Astrocyte (in vitro differentiated cells and primary cell): ENCODE measurements around the gene PLEKHO2. TPM values are rescaled to one million over a fixed set of nuclear protein-coding genes. Genes with fewer than 3 reads are reported as not detected.

Experiments
- DNase-seq: peaks from one replicate; pipeline ENCODE4 v3.0.0-alpha.2; 2010; ENCODE audit warnings: low read depth
- FAIRE-seq: peaks from 2 replicates; lab custom pipeline; 2011; peaks lifted over from hg19 to GRCh38; lab: Jason Lieb, UNC
- H2AFZ ChIP-seq: 2 replicates; pipeline ENCODE4 v1.6.0; 2012; ENCODE audit warnings: low read depth, low read length, inconsistent platforms
- H3K27ac ChIP-seq: 2 replicates; pipeline ENCODE4 v1.5.1; 2011; ENCODE audit warnings: low read depth, low read length, inconsistent platforms
- H3K27me3 ChIP-seq: 2 replicates; pipeline ENCODE4 v1.6.0; 2011; ENCODE audit warnings: low read length, inconsistent platforms; ENCODE audit not compliant: insufficient read depth
- H3K36me3 ChIP-seq: 2 replicates; pipeline ENCODE4 v1.5.1; 2011; ENCODE audit warnings: low read length, inconsistent platforms; ENCODE audit not compliant: insufficient read depth
- H3K4me1 ChIP-seq: 2 replicates; pipeline ENCODE4 v1.5.1; 2011; ENCODE audit warnings: low read length, inconsistent platforms; ENCODE audit not compliant: insufficient read depth
- H3K4me2 ChIP-seq: 2 replicates; pipeline ENCODE4 v1.6.0; 2012; ENCODE audit warnings: low read length, inconsistent platforms
- H3K4me3 ChIP-seq: 2 replicates; pipeline ENCODE4 v1.5.1; 2011; ENCODE audit warnings: low read depth, mild to moderate bottlenecking, low read length, inconsistent platforms; ENCODE audit not compliant: insufficient read depth
- H3K79me2 ChIP-seq: 2 replicates; pipeline ENCODE4 v1.6.0; 2012; ENCODE audit warnings: mild to moderate bottlenecking, low read length, inconsistent platforms; ENCODE audit not compliant: insufficient read depth
- H3K9ac ChIP-seq: 2 replicates; pipeline ENCODE4 v1.6.0; 2012; ENCODE audit warnings: mild to moderate bottlenecking, low read length, inconsistent platforms
- H3K9me3 ChIP-seq: 2 replicates; pipeline ENCODE4 v1.5.1; 2012; ENCODE audit warnings: low read depth, mild to moderate bottlenecking, low read length, inconsistent platforms; ENCODE audit not compliant: insufficient read depth
- H4K20me1 ChIP-seq: 2 replicates; pipeline ENCODE4 v1.6.0; 2012; ENCODE audit warnings: low read length, inconsistent platforms; ENCODE audit not compliant: insufficient read depth
- H3K27ac Mint-ChIP-seq: one replicate; pipeline ENCODE4 v1.8.0; 2021; ENCODE audit warnings: mild to moderate bottlenecking, mixed read lengths; ENCODE audit not compliant: unreplicated experiment
- H3K27me3 Mint-ChIP-seq: one replicate; pipeline ENCODE4 v1.8.0; 2021; ENCODE audit warnings: low read depth, mixed read lengths; ENCODE audit not compliant: unreplicated experiment
- H3K36me3 Mint-ChIP-seq: one replicate; pipeline ENCODE4 v1.8.0; 2021; ENCODE audit warnings: low read depth, mixed read lengths; ENCODE audit not compliant: unreplicated experiment
- H3K4me1 Mint-ChIP-seq: one replicate; pipeline ENCODE4 v1.8.0; 2021; ENCODE audit warnings: low read depth, mixed read lengths; ENCODE audit not compliant: unreplicated experiment
- H3K4me3 Mint-ChIP-seq: one replicate; pipeline ENCODE4 v1.8.0; 2021; ENCODE audit warnings: mild to moderate bottlenecking, moderate library complexity, mixed read lengths; ENCODE audit not compliant: unreplicated experiment
- H3K9me3 Mint-ChIP-seq: one replicate; pipeline ENCODE4 v1.8.0; 2021; ENCODE audit warnings: mild to moderate bottlenecking, mixed read lengths; ENCODE audit not compliant: unreplicated experiment
- CTCF ChIP-seq: IDR thresholded peaks from 2 replicates; pipeline ENCODE4 v1.5.1; 2011; ENCODE audit warnings: low read depth, mild to moderate bottlenecking, inconsistent platforms, low read length, moderate library complexity; ENCODE audit not compliant: insufficient read depth
- EZH2 ChIP-seq: IDR thresholded peaks from 2 replicates; pipeline ENCODE4 v1.6.1; 2012; ENCODE audit warnings: mild to moderate bottlenecking, low read length, inconsistent platforms; ENCODE audit not compliant: insufficient read depth
- total RNA-seq: library from RNA; stranded (reverse); gene quantifications from 2 replicates; pipeline ENCODE4 v1.2.1, GENCODE V29; 2021

Gene PLEKHO2
- total RNA-seq, 1 donor from 2014 or later: 11.5 TPM

DNA sequence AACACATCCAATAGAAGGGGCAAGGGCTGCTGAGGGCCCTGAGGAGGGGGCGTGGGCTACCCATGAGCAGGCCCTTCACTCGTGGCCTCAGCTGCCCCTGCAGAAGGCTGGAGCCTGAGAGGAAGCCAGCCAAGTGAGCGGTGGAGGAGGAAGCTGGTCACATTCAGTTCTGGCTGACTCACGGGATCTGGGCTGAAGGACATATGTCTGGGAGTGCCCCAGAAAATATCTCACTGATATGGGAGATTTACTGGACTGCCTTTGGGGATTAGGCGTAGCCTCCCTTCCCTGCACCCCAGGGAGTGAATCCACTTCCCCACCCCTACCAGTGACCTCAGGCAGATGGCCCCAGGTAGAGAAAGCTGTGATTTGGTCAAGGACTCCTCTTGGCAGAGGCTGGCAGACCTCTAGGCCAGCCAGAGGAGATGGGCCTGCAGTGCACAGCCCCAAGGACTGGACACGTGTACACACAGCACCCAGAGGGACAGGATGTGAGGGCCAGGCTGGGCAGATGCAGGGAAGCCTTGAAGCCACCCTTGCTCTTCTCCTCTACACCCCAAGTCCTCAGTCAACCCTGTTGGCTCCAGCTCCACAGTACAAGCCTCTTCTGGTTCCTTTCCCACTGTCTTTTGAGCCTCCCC lies 55.8 kb downstream of the PLEKHO2 start:
- Histone ChIP-seq H3K27me3 (no peaks in the 10 kb centered on the region), H3K36me3 (no peaks in the 10 kb centered on the region), H3K79me2 (no peaks in the 10 kb centered on the region), H3K4me2 (peak overlapping the region; percentile 37), H4K20me1 (no peaks in the 10 kb centered on the region), H2AFZ (peak overlapping the region; percentile 53), H3K9ac (no peak overlapping the region), H3K4me3 (no peak overlapping the region), H3K9me3 (peaks cover 6% of the 10 kb centered on the region), H3K4me1 (peaks cover 20% of the 10 kb centered on the region), H3K27ac (no peak overlapping the region)
- peaks cover 36% of the 10 kb centered on the region for H3K4me1 Mint-ChIP-seq
- TF ChIP-seq CTCF: no peak
- no peak for TF ChIP-seq EZH2
- no peak for FAIRE-seq
- no peaks in the 10 kb centered on the region for H3K36me3 Mint-ChIP-seq
- DNase-seq: peak; percentile 51
- peak overlapping the region; percentile 9 for H3K27ac Mint-ChIP-seq
- no peak overlapping the region for H3K4me3 Mint-ChIP-seq
- no peaks in the 10 kb centered on the region for H3K27me3 Mint-ChIP-seq
- H3K9me3 Mint-ChIP-seq: peaks cover 4% of the 10 kb centered on the region

- Mint-ChIP-seq H3K4me3 (no peak overlapping the region), H3K27ac (no peak overlapping the region), H3K4me1 (peaks cover 30% of the 10 kb centered on the region), H3K9me3 (peaks cover 4% of the 10 kb centered on the region), H3K36me3 (no peaks in the 10 kb centered on the region), H3K27me3 (no peaks in the 10 kb centered on the region)
- no peak overlapping the region for H3K4me2 ChIP-seq
- no peaks in the 10 kb centered on the region for H3K36me3 ChIP-seq
- no peak for FAIRE-seq
- H3K27me3 ChIP-seq: no peaks in the 10 kb centered on the region
- H2AFZ ChIP-seq: no peak overlapping the region
- H3K9me3 ChIP-seq: peaks cover 6% of the 10 kb centered on the region
- DNase-seq: no peak
- no peaks in the 10 kb centered on the region for H3K79me2 ChIP-seq
- H3K4me3 ChIP-seq: no peak overlapping the region
- no peak overlapping the region for H3K27ac ChIP-seq
- no peak for TF ChIP-seq CTCF
- TF ChIP-seq EZH2: no peak
- H4K20me1 ChIP-seq: no peaks in the 10 kb centered on the region
- H3K9ac ChIP-seq: no peak overlapping the region
- H3K4me1 ChIP-seq: peaks cover 20% of the 10 kb centered on the region
Measured at GRCh38 chr15:64898406-64898805, 56.7 kb downstream of the PLEKHO2 start.

GRCh38 chr15:64901141-64901540 lies 59.4 kb downstream of the PLEKHO2 start:
- H3K4me1 Mint-ChIP-seq: peaks cover 15% of the 10 kb centered on the region
- H3K27me3 ChIP-seq: no peaks in the 10 kb centered on the region
- H3K27ac Mint-ChIP-seq: peak overlapping the region; percentile 26

More at GRCh38 chr15:64901141-64901540, 59.4 kb downstream of the PLEKHO2 start:
- Histone ChIP-seq H3K4me2 (no peak overlapping the region), H4K20me1 (no peaks in the 10 kb centered on the region), H3K27ac (no peak overlapping the region), H2AFZ (no peak overlapping the region), H3K9me3 (peaks cover 6% of the 10 kb centered on the region), H3K79me2 (no peaks in the 10 kb centered on the region), H3K9ac (no peak overlapping the region), H3K36me3 (no peaks in the 10 kb centered on the region), H3K4me1 (peaks cover 16% of the 10 kb centered on the region), H3K4me3 (no peak overlapping the region)
- no peak overlapping the region for H3K4me3 Mint-ChIP-seq
- DNase-seq (no peak), FAIRE-seq (no peak)
- no peaks in the 10 kb centered on the region for H3K36me3 Mint-ChIP-seq
- H3K27me3 Mint-ChIP-seq: no peaks in the 10 kb centered on the region
- peaks cover 4% of the 10 kb centered on the region for H3K9me3 Mint-ChIP-seq
- no peak for TF ChIP-seq EZH2
- no peak for TF ChIP-seq CTCF
